ENCODE results near the gene GULP1.

GULP1 gene

GRCh38 chr2:188364033-188364630, 72.5 kb downstream of the GULP1 start:
- Histone ChIP-seq H3K36me3 (ENCODE audit: control insufficient read depth, insufficient read depth, low read length) (no peaks in the 10 kb centered on the region), H3K4me3 (ENCODE audit: insufficient read depth, low read depth, low read length, poor library complexity, severe bottlenecking) (no peak overlapping the region), H3K27ac (ENCODE audit: insufficient read depth, low read length, poor library complexity, severe bottlenecking) (no peak overlapping the region), H3K4me1 (ENCODE audit: control insufficient read depth, insufficient read depth, low read length, poor library complexity, severe bottlenecking) (no peaks in the 10 kb centered on the region), H3K9me3 (ENCODE audit: control insufficient read depth, low read length) (no peaks in the 10 kb centered on the region), H3K27me3 (replicated peaks; ENCODE audit: control insufficient read depth, insufficient read depth, low read length, poor library complexity, severe bottlenecking) (no peaks in the 10 kb centered on the region)
- DNase-seq, result no peak

- no peaks in the 10 kb centered on the region for H3K27me3 ChIP-seq (replicated peaks; ENCODE audit: control insufficient read depth, insufficient read depth, low read length, poor library complexity, severe bottlenecking)
- H3K4me1 ChIP-seq (ENCODE audit: control insufficient read depth, insufficient read depth, low read length, poor library complexity, severe bottlenecking), result no peaks in the 10 kb centered on the region
- no peak overlapping the region for H3K4me3 ChIP-seq (ENCODE audit: insufficient read depth, low read depth, low read length, poor library complexity, severe bottlenecking)
- H3K27ac ChIP-seq (ENCODE audit: insufficient read depth, low read length, poor library complexity, severe bottlenecking), result no peak overlapping the region
- H3K9me3 ChIP-seq (ENCODE audit: control insufficient read depth, low read length), result no peaks in the 10 kb centered on the region
- no peaks in the 10 kb centered on the region for H3K36me3 ChIP-seq (ENCODE audit: control insufficient read depth, insufficient read depth, low read length)
- no peak for DNase-seq
Measured at GRCh38 chr2:188365058-188365641, 73.5 kb downstream of the GULP1 start.

- no peaks in the 10 kb centered on the region for H3K4me1 ChIP-seq (ENCODE audit: control insufficient read depth, insufficient read depth, low read length, poor library complexity, severe bottlenecking)
- no peak for DNase-seq
- no peaks in the 10 kb centered on the region for H3K36me3 ChIP-seq (ENCODE audit: control insufficient read depth, insufficient read depth, low read length)
- H3K27me3 ChIP-seq (replicated peaks; ENCODE audit: control insufficient read depth, insufficient read depth, low read length, poor library complexity, severe bottlenecking), result no peaks in the 10 kb centered on the region
- H3K4me3 ChIP-seq (ENCODE audit: insufficient read depth, low read depth, low read length, poor library complexity, severe bottlenecking), result no peak overlapping the region
- H3K27ac ChIP-seq (ENCODE audit: insufficient read depth, low read length, poor library complexity, severe bottlenecking), result no peak overlapping the region
- no peaks in the 10 kb centered on the region for H3K9me3 ChIP-seq (ENCODE audit: control insufficient read depth, low read length)
Measured at GRCh38 chr2:188367164-188367563, 75.5 kb downstream of the GULP1 start.

- Histone ChIP-seq H3K27me3 (replicated peaks; ENCODE audit: control insufficient read depth, insufficient read depth, low read length, poor library complexity, severe bottlenecking) (no peaks in the 10 kb centered on the region), H3K27ac (ENCODE audit: insufficient read depth, low read length, poor library complexity, severe bottlenecking) (no peak overlapping the region), H3K9me3 (ENCODE audit: control insufficient read depth, low read length) (no peaks in the 10 kb centered on the region), H3K36me3 (ENCODE audit: control insufficient read depth, insufficient read depth, low read length) (no peaks in the 10 kb centered on the region), H3K4me1 (ENCODE audit: control insufficient read depth, insufficient read depth, low read length, poor library complexity, severe bottlenecking) (no peaks in the 10 kb centered on the region), H3K4me3 (ENCODE audit: insufficient read depth, low read depth, low read length, poor library complexity, severe bottlenecking) (no peak overlapping the region)
- DNase-seq, result no peak
Measured at GRCh38 chr2:188369365-188369764, 77.7 kb downstream of the GULP1 start.

- H3K36me3 ChIP-seq (ENCODE audit: control insufficient read depth, insufficient read depth, low read length), result no peaks in the 10 kb centered on the region
- H3K27ac ChIP-seq (ENCODE audit: insufficient read depth, low read length, poor library complexity, severe bottlenecking), result no peak overlapping the region
- DNase-seq, result no peak
Measured at GRCh38 chr2:188378371-188378950, 86.8 kb downstream of the GULP1 start.

GRCh38 chr2:188379748-188380147, 88.1 kb downstream of the GULP1 start:
- no peaks in the 10 kb centered on the region for H3K36me3 ChIP-seq (ENCODE audit: control insufficient read depth, insufficient read depth, low read length)
- no peak overlapping the region for H3K27ac ChIP-seq (ENCODE audit: insufficient read depth, low read length, poor library complexity, severe bottlenecking)
- H3K4me3 ChIP-seq (ENCODE audit: insufficient read depth, low read depth, low read length, poor library complexity, severe bottlenecking), result no peak overlapping the region
- H3K9me3 ChIP-seq (ENCODE audit: control insufficient read depth, low read length), result no peaks in the 10 kb centered on the region
- H3K4me1 ChIP-seq (ENCODE audit: control insufficient read depth, insufficient read depth, low read length, poor library complexity, severe bottlenecking), result no peaks in the 10 kb centered on the region
- no peaks in the 10 kb centered on the region for H3K27me3 ChIP-seq (replicated peaks; ENCODE audit: control insufficient read depth, insufficient read depth, low read length, poor library complexity, severe bottlenecking)
- DNase-seq, result no peak

More at GRCh38 chr2:188378371-188378950, 86.8 kb downstream of the GULP1 start:
- no peak overlapping the region for H3K4me3 ChIP-seq (ENCODE audit: insufficient read depth, low read depth, low read length, poor library complexity, severe bottlenecking)
- no peaks in the 10 kb centered on the region for H3K4me1 ChIP-seq (ENCODE audit: control insufficient read depth, insufficient read depth, low read length, poor library complexity, severe bottlenecking)
- H3K9me3 ChIP-seq (ENCODE audit: control insufficient read depth, low read length), result no peaks in the 10 kb centered on the region
- H3K27me3 ChIP-seq (replicated peaks; ENCODE audit: control insufficient read depth, insufficient read depth, low read length, poor library complexity, severe bottlenecking), result no peaks in the 10 kb centered on the region

GRCh38 chr2:188380280-188380679, 88.6 kb downstream of the GULP1 start:
- no peak overlapping the region for H3K27ac ChIP-seq (ENCODE audit: insufficient read depth, low read length, poor library complexity, severe bottlenecking)

GRCh38 chr2:188381614-188382013, 89.9 kb downstream of the GULP1 start:
- Histone ChIP-seq H3K4me1 (ENCODE audit: control insufficient read depth, insufficient read depth, low read length, poor library complexity, severe bottlenecking) (no peaks in the 10 kb centered on the region), H3K4me3 (ENCODE audit: insufficient read depth, low read depth, low read length, poor library complexity, severe bottlenecking) (no peak overlapping the region), H3K27me3 (replicated peaks; ENCODE audit: control insufficient read depth, insufficient read depth, low read length, poor library complexity, severe bottlenecking) (no peaks in the 10 kb centered on the region), H3K36me3 (ENCODE audit: control insufficient read depth, insufficient read depth, low read length) (no peaks in the 10 kb centered on the region), H3K27ac (ENCODE audit: insufficient read depth, low read length, poor library complexity, severe bottlenecking) (no peak overlapping the region), H3K9me3 (ENCODE audit: control insufficient read depth, low read length) (no peaks in the 10 kb centered on the region)
- no peak for DNase-seq

More at GRCh38 chr2:188380280-188380679, 88.6 kb downstream of the GULP1 start:
- Histone ChIP-seq H3K4me1 (ENCODE audit: control insufficient read depth, insufficient read depth, low read length, poor library complexity, severe bottlenecking) (no peaks in the 10 kb centered on the region), H3K36me3 (ENCODE audit: control insufficient read depth, insufficient read depth, low read length) (no peaks in the 10 kb centered on the region), H3K27me3 (replicated peaks; ENCODE audit: control insufficient read depth, insufficient read depth, low read length, poor library complexity, severe bottlenecking) (no peaks in the 10 kb centered on the region), H3K4me3 (ENCODE audit: insufficient read depth, low read depth, low read length, poor library complexity, severe bottlenecking) (no peak overlapping the region), H3K9me3 (ENCODE audit: control insufficient read depth, low read length) (no peaks in the 10 kb centered on the region)
- no peak for DNase-seq

- DNase-seq, result no peak
- H3K27ac ChIP-seq (ENCODE audit: insufficient read depth, low read length, poor library complexity, severe bottlenecking), result no peak overlapping the region
Measured at GRCh38 chr2:188382107-188382506, 90.4 kb downstream of the GULP1 start.

GRCh38 chr2:188383158-188383557, 91.5 kb downstream of the GULP1 start:
- Histone ChIP-seq H3K27me3 (replicated peaks; ENCODE audit: control insufficient read depth, insufficient read depth, low read length, poor library complexity, severe bottlenecking) (no peaks in the 10 kb centered on the region), H3K36me3 (ENCODE audit: control insufficient read depth, insufficient read depth, low read length) (no peaks in the 10 kb centered on the region), H3K9me3 (ENCODE audit: control insufficient read depth, low read length) (no peaks in the 10 kb centered on the region), H3K27ac (ENCODE audit: insufficient read depth, low read length, poor library complexity, severe bottlenecking) (no peak overlapping the region), H3K4me3 (ENCODE audit: insufficient read depth, low read depth, low read length, poor library complexity, severe bottlenecking) (no peak overlapping the region), H3K4me1 (ENCODE audit: control insufficient read depth, insufficient read depth, low read length, poor library complexity, severe bottlenecking) (no peaks in the 10 kb centered on the region)
- no peak for DNase-seq

More at GRCh38 chr2:188382107-188382506, 90.4 kb downstream of the GULP1 start:
- Histone ChIP-seq H3K4me1 (ENCODE audit: control insufficient read depth, insufficient read depth, low read length, poor library complexity, severe bottlenecking) (no peaks in the 10 kb centered on the region), H3K36me3 (ENCODE audit: control insufficient read depth, insufficient read depth, low read length) (no peaks in the 10 kb centered on the region), H3K4me3 (ENCODE audit: insufficient read depth, low read depth, low read length, poor library complexity, severe bottlenecking) (no peak overlapping the region), H3K9me3 (ENCODE audit: control insufficient read depth, low read length) (no peaks in the 10 kb centered on the region), H3K27me3 (replicated peaks; ENCODE audit: control insufficient read depth, insufficient read depth, low read length, poor library complexity, severe bottlenecking) (no peaks in the 10 kb centered on the region)
